NCI-H748 (cell line): Measurements from ENCODE around the gene VPREB1.
"Not testable (repeated sequence)": the region's sequence is repeated elsewhere in the genome, so short reads cannot be mapped to it uniquely, and the experiment has no call there.

Source experiments
- DNase-seq: peaks from one replicate; lab custom pipeline; 2025; ENCODE audit not compliant: unreplicated experiment; lab: John Stamatoyannopoulos, UW

The VPREB1 gene

GRCh38 chr22:22292656-22293055, 48.1 kb downstream of the VPREB1 start:
- not testable (repeated sequence) for DNase-seq

GRCh38 chr22:22293436-22293835, 48.9 kb downstream of the VPREB1 start:
- DNase-seq: not testable (repeated sequence)

- DNase-seq: not testable (repeated sequence)
These were observed 50.1 kb downstream of the VPREB1 start for GRCh38 chr22:22294641-22295040.
